Measurements from ENCODE around the gene GUCD1. TPM values are rescaled to one million over a fixed set of nuclear protein-coding genes. Genes with fewer than 3 reads are reported as not detected.

The GUCD1 gene
- total RNA-seq, 1 experiment from 2014 or later, result 87.4 TPM

- H3K27ac Mint-ChIP-seq, result no peak overlapping the region
- Histone ChIP-seq H4K8ac (replicated peaks; ENCODE audit: insufficient read length, low read depth, low read length) (no peak overlapping the region), H3K56ac (ENCODE audit: insufficient read length, low read depth, low read length) (no peak overlapping the region), H4K5ac (ENCODE audit: insufficient read length, low read depth, low read length) (no peak overlapping the region), H3K9ac (ENCODE audit: extremely low read depth, insufficient read length, low read length) (no peak overlapping the region), H2AK5ac (ENCODE audit: insufficient read length, low read length) (no peak overlapping the region), H3K4ac (ENCODE audit: low read depth, low read length) (no peak overlapping the region), H3K79me2 (ENCODE audit: insufficient read depth, low read length) (no peaks in the 10 kb centered on the region), H3K79me1 (ENCODE audit: insufficient read depth, low read depth, low read length, poor library complexity, severe bottlenecking) (no peaks in the 10 kb centered on the region), H3K9me3 (ENCODE audit: control insufficient read depth, low read depth, low read length) (no peaks in the 10 kb centered on the region), H3K4me2 (ENCODE audit: insufficient read depth, insufficient read length, low read length) (no peak overlapping the region), H3K23me2 (ENCODE audit: insufficient read length, low read depth, low read length, poor library complexity, severe bottlenecking) (no peaks in the 10 kb centered on the region), H2BK12ac (ENCODE audit: insufficient read length, low read depth, low read length) (no peak overlapping the region), H3K4me1 (ENCODE audit: insufficient read depth, low read length) (no peaks in the 10 kb centered on the region; the same call in 1 of the 2 replicates), H3T11ph (ENCODE audit: low read length) (no peak overlapping the region), H4K91ac (ENCODE audit: insufficient read length, low read depth, low read length) (no peak overlapping the region), H3K27me3 (ENCODE audit: insufficient read depth, low read length) (no peaks in the 10 kb centered on the region), H2BK15ac (ENCODE audit: low read depth, low read length) (no peak overlapping the region), H2AFZ (ENCODE audit: low read length) (no peak overlapping the region), H3K27ac (ENCODE audit: insufficient read length, low read depth, low read length) (no peak overlapping the region), H4K20me1 (ENCODE audit: control insufficient read depth, insufficient read depth, insufficient read length) (no peaks in the 10 kb centered on the region), H2BK20ac (ENCODE audit: low read depth, low read length, poor library complexity, severe bottlenecking) (no peak overlapping the region), H2BK120ac (ENCODE audit: low read depth, low read length, poor library complexity, severe bottlenecking) (no peak overlapping the region), H3K14ac (ENCODE audit: insufficient read depth, low read length) (no peak overlapping the region), H3K18ac (ENCODE audit: insufficient read length, low read depth, low read length) (no peak overlapping the region), H3K23ac (ENCODE audit: insufficient read length, low read depth, low read length) (no peak overlapping the region), H2BK5ac (ENCODE audit: insufficient read length, low read length) (no peak overlapping the region)
- no peak for DNase-seq
- H3K4me3 Mint-ChIP-seq, result no peak overlapping the region
- no peak for TF ChIP-seq CTCF (conservative IDR thresholded peaks at IDR 0.05)
- no peaks in the 10 kb centered on the region for H3K36me3 Mint-ChIP-seq (ENCODE audit: insufficient read depth in 1 of 3, low read depth in 3 of 3)
- WGBS (ENCODE audit: extremely low coverage, insufficient read length, low lambda C conversion rate), result no CpG with 5 or more reads among the region's 2 CpGs
- no peaks in the 10 kb centered on the region; a peak in 1 of 5 replicates for H3K9me3 Mint-ChIP-seq
- H3K27me3 Mint-ChIP-seq (ENCODE audit: low read depth), result peaks cover 10% of the 10 kb centered on the region
- peaks cover 38 to 46% of the 10 kb centered on the region in 2 experiments for H3K4me1 Mint-ChIP-seq
Observed at GRCh38 chr22:24504540-24504939, 50.4 kb downstream of the GUCD1 start.
